ENCODE results near the gene TNNC2.
"Not testable (repeated sequence)": the region's sequence is repeated elsewhere in the genome, so short reads cannot be mapped to it uniquely, and the experiment has no call there.

Gene TNNC2

DNA sequence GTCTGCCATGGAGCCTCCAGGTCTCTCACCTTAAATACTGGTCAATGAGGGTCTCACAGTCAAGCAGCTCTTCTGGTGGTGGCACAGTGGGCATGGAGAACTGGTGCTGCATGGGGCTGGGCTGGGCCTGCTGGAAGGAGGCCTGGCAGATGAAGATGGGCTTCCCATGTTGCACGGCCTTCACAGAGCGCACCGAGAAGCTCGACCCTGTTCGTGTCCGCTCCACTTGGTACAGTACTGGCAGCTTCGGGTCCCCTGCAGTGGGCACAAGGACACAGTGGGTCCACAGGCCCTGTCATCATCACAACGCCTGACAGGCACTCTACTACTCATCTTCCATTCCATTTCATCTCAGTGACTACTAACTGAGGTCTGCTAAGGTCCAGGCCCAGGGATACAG lies 21.3 kb upstream of the TNNC2 start:
- DNase-seq: no peak

DNA sequence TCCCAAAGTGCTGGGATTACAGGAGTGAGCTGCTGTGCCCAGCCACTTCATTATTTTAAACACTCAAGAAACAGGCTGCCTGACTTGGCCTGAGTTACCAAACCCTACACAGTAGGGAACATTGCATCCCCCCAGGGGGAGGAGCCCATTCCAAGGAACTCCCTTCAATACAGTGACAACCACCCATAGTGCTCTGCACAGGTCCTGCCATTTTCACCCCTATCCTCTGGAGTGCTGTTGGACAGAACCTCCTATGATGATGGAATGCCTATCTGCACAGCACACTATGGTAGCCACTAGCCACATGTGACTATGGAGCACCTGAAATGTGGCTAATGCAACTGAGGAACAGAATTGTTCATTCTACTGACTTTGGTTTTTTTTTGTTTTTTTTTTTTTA lies 18.3 kb upstream of the TNNC2 start:
- no peak for DNase-seq

DNA sequence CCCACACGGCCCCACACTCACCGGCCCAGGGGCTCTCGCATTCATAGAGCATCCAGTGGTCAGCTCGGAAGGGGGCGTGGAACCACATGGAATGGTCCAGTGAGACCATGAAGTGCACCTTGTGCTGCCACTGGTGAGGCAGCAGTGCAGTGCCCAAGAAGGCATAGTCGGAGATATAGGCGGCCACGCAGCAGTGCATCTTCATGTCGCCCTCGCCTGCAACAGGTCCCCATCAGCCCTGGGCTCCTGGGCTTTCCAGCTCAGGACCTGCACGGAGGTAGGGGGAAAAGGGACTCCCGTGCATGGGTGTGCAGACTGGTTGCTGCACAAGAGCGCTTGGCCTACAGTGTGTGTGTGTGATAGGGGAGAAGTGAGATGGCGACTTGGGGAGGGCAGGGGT lies 16.4 kb upstream of the TNNC2 start:
- DNase-seq: no peak

DNA sequence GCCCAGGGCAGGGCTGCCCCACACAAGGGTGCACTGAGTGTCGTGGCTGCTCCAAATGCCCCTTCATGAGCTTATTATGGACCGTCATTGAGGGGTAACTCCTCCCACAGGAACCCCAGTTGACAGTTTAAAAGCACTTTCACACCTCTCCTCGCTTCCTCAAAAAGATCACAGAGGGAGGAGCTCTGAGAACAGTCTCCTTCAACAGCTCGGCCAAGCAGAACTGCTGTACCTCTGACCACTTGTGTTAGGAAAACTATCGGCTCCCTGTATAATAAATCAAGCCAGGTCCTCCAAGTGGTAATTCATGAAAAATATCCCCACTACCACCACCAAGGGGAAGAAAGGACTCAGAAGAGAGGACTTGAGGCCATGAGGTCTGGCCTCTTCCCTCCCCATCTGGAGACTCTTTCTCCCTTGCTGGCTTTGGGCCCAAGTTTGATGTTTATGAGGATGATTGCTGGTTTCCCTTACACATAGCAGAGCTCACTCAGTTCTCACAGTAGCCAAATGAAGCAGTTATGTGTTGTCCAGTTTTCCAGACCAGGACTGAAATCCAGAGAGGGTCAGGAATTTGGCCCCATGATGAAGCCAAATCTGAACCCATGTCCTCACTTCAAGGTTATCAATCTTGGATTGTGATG lies 15.2 kb upstream of the TNNC2 start:
- DNase-seq: no peak

DNA sequence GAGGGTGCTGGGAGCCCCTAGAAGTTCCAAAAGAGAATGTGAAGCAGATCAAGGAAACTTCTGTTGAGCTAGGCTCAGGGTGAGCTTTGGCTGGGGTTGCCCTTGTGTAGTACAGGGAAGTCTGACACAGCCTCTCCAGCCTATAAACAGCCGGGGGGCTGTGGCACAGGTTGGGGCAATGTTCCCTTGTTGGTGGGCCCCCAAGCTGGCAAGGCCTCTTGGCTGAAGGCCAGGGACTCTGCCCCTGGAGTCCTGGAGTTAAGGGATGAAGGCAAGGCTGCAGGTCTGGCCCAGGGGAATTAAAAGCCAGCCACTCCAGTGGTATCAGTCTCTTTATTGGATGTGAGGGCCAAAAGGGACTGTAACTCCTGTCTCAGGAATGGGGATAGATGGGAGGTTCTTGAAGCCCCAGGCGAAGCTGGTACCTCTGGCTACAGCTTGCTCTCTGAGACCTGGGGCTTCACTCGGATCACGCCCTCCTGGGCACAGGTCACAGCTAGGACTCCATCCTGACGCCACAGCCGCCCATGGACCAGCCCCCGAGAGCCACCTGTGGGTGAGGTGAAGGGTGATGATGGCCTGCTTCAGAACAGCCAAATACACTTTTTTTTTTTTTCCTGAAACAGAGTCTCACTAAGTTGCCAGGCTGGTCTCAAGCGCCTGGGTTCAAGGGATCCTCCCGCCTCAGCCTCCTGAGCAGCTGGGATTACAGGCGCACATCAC lies 14.5 kb upstream of the TNNC2 start:
- DNase-seq: no peak

DNA sequence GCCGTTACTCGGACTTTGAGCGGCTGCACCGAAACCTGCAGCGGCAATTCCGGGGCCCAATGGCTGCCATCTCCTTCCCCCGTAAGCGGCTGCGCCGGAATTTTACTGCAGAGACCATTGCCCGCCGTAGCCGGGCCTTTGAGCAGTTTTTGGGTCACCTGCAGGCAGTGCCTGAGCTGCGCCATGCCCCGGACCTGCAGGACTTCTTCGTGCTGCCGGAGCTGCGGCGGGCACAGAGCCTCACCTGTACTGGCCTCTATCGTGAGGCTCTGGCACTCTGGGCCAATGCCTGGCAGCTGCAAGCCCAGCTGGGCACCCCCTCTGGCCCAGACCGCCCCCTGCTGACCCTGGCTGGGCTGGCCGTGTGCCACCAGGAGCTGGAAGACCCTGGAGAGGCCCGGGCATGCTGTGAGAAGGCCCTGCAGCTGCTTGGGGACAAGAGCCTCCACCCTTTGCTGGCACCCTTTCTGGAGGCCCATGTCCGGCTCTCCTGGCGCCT lies 13.6 kb upstream of the TNNC2 start:
- DNase-seq: no peak

DNA sequence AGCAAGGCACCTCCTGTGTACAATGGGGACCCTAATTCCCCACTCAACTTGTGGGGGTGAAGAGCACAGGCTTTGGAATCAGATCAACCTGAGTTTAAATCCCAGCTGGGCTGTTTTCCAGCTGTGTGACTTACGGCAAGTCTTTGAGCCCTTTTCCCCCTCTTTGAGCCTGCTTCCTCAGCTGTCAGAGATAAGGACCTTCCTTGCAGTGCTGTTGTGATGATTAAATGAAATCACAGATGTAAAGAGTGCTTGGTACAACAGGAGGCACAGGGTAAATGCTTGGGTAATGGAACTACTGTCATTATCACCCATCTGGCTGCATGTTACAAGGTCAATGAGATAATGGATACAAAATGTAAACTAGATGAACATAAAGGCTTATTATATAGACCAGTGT lies 9.7 kb upstream of the TNNC2 start:
- DNase-seq: no peak

DNA sequence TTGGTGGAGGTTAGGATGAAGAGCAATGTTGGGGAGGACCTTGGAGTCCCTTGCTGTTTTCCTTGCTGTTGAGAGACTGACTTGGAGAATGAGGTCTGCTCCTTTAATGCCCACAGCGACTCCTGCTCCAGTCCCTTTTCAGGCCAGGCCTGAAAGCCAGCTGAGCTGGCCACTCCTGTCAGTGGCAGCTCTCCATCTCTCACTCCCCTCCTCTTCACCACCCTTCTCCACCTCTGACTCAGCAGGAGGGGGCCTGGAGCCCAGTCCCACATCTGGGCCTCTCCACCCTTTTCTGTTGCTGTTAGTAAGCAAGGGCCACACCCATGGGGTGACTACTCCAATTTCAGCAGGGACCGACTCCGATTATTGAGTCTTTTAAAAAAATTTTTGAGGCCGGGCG lies 8.7 kb upstream of the TNNC2 start:
- DNase-seq: no peak

DNA sequence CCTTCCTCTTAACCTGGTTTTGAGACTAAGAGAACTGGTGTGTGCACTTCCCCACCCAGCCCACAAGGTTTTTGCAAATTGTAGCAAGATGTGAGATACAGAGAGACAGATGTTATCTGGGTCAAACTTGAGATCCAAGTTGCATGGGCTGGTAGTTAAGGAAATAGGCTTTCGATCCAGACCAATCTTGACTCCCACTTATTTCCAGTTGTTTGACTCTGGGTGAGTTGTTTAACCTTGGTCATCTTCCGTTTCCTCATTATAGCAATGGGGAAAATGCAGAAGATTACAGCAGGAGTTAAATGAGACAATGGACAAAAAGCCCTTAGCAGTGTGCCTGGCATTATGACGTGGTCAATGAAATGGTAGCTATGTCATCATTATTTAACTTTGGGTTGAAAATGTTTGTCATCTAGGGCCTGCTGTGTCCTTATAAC lies 8.2 kb upstream of the TNNC2 start:
- DNase-seq: no peak

DNA sequence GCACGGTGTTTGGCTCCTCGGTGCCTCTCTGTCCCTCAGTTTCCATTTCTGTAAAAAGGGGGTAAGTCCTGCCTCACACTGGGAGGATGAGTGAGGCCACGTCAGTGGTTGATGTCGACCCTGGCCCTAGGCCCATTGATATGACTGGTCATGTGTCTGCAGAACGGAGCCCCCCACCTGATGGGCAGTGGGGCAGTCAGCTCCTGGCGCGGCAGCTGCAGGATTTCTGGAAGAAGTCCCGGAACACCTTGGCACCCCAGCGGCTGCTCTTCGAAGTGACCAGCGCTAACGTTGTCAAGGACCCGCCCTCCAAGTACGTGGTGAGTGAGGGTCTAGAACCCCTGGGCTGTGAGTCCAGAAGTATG lies 7.7 kb upstream of the TNNC2 start:
- no peak for DNase-seq

DNA sequence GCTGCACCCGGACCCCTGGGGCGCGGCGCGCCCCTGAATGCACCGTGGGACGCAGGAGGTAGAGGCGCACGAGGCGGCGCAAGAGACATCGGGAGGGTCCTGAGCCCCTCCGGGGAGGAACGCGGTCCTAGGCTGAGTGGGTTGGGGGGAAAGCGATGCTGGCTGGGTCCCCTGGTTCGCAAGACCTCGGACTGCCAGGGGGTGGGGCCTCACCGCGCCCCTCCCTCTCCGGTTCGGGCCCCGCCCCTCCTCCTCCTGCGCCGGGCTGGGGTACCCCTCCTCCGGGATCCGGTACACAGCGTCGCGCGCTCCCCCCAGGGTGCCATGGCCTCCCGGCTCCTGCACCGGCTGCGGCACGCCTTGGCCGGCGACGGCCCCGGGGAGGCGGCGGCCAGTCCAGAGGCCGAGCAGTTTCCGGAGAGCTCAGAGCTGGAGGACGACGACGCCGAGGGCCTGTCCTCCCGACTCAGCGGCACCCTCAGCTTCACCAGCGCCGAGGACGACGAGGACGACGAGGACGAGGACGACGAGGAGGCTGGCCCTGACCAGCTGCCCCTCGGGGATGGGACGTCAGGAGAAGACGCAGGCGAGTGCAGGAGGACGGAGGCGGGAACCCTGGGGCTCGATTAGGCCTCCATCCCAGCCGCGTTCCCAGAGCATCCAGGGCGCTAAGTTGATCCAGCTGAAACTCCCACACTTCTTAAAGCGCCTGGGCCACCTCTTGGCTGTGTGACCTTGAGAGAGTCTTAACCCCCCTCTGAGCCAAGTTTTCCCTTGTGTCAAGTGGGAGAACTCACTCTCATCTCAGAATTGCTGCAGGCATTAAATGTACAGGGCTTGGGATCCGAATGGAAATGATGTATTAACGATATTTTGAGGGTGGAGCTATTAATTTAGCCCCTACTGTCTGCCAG lies 7.0 kb upstream of the TNNC2 start:
- peak; percentile 60 for DNase-seq

DNA sequence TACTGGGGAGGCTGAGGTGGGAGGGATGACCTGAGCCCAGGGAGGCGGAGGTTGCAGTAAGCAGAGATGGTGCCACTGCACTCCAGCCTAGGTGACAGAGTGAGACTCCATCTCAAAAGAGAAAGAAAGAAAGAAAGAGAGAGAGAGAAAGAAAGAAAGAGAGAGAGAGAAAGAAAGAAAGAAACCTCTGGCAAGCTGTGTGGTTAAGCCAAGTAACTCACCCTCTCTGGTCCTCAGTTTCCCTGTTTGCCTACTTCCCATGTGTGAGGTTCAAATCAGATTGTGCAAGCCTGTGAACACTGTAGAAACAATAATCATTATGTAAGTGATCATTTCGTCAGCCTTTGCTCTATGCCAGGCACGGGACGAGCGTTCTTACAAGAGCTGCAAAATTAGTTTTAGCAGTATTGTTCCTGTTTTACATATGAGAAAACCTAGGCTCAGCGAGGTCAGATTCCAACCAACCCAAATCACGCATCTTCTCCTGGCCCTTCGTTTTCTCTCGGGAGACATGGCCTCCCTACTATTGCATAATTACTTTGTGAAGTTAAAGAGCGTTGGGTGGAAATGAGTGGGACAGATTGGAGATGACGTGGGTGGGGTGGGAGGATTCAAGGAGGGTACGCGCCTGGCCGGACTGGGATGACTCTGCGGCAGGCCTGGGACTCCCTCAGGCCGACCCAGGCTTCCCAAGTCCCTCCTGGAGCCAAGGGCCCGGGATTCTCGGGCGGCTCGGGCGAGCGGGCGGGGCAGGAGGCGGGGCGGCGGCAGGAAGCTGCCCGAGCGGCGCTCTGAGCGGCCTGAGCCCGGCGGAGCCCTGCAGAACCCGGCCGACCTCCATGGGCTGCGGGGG lies 6.1 kb upstream of the TNNC2 start, which contains the start of gene SNX21:
TSS of gene SNX21 (plus strand) at position 770 of the 853 bp plus-strand sequence. CDS start 121 bp downstream, outside the sequence.
- peak; percentile 60 for DNase-seq

DNA sequence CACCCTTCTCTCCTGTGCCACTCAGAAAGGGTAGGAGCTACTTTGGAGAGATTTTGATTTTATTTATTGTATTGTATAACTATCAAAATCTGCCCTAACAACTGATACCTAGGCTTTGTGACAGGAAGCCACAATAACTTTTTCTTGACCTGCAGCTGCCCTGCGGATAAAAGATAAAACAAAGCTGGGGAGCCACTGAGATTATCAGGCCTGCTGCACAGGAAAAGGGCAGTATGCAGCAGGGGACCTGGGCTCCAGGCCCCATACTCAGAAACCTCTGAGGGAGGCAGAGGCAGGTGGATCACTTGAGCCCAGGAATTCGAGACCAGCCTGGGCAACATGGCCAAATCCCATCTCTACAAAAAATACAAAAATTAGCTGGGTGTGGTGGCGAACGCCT lies 5.5 kb upstream of the TNNC2 start:
- DNase-seq: no peak

DNA sequence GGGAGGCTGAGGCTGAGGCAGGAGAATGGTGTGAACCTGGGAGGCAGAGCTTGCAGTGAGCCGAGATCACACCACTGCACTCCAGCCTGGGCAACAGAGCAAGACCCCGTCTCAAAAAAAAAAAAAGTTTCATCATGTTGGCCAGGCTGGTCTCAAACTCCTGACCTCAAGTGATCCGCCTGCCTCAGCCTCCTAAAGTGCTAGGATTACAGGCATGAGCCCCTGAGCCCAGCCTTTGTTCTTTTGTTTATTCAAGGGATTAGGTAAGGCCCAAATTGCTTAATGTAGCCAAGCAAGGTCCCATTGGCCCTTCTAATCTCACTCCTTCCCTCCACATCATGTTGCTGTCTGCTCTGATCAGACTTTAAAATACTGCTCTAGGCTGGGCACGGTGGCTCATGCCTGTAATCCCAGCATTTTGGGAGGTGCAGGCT lies 2.6 kb upstream of the TNNC2 start:
- DNase-seq: not testable (repeated sequence)

DNA sequence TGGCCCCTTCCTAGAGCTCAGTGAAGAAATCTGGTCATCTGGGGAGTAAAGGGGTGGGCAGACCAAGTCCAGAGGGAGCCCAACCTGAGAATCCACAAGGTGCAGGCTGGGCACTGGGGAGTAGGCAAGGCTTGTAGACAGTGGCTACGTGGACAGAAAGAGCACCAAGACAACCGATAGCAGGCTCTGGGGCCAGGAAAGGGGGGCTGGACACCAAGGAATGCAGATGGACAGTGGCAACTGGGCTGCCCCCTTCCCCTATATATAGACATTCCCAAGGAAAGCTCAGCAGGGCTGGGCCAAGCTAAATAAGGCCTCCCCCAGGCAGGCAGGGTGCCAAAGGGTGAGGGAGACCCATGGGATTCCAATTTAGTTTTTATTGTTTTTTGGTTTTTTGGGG lies 1.5 kb upstream of the TNNC2 start:
- no peak for DNase-seq

DNA sequence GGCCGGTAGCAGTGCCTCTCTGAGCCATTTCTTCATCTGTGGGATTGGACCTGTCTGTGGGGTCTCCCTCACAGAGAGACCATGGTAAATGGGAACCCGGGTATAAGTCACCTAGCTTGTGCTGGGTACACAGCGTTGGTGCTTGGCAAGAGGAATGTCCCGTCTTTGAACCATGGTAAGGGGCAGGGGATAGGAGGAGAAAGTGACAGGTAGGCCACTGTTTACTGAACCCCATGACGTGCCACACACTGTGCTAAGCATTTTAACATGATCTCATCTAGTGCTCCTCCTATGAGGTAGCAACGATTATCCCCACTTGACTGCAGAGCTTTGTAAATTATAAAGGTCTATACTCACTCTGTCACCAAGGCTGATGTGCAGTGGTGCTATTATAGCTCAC lies 600 bp upstream of the TNNC2 start:
- DNase-seq: no peak

DNA sequence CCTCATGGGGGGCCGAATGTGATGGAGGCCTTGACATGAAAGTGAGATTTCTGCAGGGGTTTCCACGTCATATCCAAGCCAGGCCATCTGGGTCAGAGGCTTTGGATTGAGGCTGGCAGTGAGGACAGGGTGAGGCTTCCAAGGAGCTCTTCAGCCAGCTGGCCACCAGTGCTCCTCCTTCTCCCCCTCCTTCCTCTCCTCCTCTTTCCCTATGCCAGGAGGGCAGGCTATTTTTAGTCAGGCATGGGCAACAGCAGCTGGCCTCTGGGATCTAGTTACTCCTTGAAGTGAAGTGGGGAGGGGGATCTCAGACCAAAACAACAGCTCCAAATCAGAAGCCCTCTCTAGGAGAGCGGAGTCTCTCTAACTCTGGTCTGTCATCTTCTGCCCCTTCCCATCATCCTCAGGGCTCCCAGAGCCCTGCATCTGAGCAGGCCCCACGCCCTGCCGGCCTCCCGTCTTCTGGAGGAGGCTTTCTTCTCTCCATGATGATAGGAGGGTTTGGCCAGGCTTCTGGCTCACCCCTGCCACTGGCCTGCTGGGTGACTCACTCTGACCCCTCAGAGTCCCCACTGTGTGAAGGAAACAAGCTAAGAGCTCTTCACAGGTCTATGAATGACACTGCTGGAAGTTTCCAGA lies 612 bp downstream of the TNNC2 start:
- no peak for DNase-seq

DNA sequence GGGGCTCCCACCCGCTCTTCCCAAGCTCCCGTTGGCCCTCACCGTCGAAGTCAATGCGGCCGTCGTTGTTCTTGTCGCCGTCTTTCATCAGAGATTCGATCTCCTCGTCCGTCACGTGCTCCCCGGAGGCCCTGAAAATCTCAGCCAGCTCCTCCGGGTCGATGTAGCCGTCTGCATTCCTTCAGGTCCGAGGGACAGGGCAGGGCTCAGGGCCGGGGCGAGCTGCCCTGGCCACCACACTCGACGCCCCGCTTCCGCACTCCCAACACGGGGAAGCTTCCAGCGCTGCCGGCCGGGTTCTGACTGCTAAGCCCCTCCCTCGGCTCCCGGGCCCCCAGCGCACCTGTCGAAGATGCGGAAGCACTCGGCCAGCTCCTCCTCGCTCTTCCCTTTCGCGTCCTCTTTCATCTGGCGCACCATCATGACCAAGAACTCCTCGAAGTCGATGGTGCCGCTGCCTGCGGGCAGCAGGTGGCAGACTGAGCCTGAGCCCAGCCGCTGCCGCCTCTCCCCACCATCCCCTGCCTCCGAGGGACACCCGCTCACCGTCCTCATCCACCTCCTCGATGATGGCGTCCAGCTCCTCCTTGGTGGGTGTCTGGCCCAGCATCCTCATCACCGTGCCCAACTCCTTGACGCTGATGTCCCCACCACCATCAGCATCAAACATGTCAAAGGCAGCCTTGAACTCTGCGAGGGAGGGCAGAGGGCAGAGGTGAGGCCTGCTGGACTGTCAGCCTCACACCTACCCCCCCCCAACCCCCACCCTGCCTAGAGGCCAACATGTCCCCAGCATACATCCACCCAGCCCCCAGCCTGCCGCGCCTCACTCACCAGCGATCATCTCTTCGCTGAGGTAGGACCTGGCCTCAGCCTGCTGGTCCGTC lies 2.9 kb downstream of the TNNC2 start:
- no peak for DNase-seq

DNA sequence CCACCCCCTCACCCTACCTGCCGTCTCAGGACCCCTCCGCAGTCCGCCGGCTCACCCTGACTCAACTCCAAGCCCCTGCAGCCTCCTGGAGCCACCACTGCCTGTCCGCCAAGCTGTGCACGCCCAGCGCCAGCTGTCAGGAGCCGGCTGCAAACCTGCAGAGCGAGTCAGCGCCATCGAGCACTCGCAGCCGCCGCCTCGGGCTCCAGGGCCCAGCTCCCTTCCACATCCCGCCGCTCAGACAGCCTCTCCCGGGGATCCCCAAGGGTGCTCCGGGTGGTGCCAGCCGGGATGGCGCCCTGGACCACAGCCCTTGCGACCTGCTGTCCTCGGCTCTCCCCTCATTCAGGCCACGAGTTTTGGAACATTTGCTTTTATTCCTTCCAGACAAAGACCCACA lies 4.3 kb downstream of the TNNC2 start:
- DNase-seq: peak; percentile 43

DNA sequence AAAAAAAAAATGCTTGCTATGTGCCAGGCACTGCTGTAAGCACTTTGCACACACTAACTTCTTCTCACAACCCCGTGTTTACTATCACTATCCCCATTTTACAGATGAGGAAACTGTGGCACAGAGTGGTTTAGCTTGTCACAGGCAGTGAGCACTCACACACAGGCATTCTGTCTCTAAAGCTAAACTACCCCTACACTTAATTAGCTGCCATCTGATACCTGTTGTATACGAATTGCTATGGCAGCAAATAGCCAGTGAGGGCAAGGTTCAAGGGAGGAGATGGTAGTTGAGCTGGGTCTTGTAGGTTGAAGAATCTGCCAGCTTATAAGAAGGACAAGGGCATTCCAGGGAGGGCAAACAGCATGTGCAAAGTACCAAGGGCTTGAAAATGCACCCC lies 5.2 kb downstream of the TNNC2 start:
- no peak for DNase-seq

DNA sequence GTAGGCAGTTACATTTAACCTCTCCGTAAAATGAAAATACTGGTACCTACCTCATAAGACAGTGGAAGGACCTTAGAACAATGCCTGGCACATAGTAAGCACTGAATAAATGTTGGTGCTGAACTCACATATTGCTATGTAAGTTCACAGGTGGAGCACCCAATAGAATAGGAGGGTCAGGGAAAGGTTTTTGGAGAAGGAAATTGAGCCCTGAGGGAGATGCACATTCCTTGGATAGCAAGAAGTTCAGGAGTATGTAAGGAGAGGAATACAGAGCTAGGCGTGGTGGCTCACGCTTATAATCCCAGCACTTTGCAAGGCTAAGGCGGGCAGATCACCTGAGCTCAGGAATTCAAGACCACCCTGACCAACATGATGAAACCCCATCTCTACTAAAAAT lies 7.6 kb downstream of the TNNC2 start:
- no peak for DNase-seq
